NOMO-1 treated with DMSO at 0.1 percent for 48 hours (cell line): ENCODE measurements around the gene WDR77.

Experiments used
- DNase-seq: peaks from one replicate; lab custom pipeline; 2025; ENCODE audit not compliant: unreplicated experiment; lab: John Stamatoyannopoulos, UW

The WDR77 gene

DNA sequence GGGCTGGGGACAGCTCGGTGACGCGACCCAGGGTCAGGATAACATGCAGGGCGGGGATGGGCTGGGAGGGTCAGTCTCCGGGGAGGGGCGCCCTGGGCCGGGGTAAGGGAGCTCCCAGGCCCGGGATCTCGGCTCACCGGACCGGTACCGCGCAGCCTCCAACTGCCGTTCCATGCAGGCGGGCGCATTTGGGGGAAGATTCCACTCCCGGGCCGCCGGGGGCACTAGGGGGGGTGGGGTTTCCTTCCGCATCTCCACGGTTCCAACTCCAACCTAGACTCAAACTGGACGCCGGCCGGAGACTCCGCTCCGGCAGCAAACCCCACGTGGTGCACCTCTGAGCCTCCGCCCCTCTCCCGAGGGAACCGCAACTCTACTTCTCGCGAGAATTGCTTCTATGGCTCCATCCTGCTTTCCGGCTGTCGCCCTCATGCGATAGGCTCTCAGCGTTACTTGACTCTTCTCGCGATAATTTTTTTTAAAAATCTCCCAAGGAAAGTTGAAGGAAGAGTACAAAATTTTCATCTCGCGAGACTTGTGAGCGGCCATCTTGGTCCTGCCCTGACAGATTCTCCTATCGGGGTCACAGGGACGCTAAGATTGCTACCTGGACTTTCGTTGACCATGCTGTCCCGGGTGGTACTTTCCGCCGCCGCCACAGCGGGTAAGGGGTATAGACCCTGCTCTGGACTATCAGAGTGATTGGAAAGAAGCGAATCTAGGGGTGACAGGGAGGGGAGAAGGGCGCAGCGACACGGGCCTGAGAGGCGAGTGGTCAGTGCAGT is at the start of gene WDR77, which contains the start of gene ATP5PB:
Gene WDR77, minus strand, starts transcription at position 339 of the 785 bp plus-strand sequence. Its CDS starts 87 bp downstream, at position 252.
Gene ATP5PB, plus strand, starts transcription at position 547 of the 785 bp plus-strand sequence. Its CDS starts 78 bp downstream, at position 625.
- peak; percentile 99 for DNase-seq

DNA sequence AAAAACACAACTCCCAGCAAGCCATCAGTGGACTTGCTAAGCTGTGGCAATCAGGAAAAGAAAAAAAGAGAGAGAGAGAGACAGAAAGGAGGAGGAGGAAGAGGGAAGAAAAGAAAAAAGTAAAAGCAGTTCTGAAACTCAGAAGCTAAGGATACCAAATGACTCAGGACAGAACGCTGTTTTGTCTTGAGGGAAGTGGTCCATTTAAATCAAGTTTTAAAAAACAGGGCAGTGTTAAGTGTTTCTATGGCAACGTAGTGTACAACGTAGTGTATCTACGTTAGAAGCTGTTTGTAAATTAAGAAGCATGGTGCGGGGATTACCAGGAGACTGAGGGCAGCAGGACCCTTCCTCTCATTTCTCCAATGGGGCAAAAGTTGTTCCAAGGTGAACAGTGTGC is 48.5 kb upstream of the WDR77 start:
- DNase-seq: peak; percentile 72

DNA sequence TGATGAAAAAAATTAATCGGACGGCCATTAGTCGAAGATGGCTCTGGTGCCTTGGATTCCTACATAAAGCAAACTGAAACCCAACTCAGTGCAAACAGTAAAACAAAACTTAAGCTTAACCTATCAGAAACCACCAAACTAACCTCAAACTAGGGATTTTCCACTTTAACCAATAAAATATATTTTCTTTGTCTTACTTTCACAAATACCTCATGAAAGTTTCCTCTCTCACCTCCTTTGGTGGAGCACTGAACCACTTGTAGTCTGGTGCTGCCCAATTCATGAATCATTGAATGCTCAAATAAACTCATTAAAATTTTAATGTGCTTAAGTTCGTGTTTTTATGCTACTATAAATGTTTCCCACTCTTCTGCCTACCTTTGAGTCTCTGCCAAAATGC is 47.3 kb upstream of the WDR77 start:
- no peak for DNase-seq

DNA sequence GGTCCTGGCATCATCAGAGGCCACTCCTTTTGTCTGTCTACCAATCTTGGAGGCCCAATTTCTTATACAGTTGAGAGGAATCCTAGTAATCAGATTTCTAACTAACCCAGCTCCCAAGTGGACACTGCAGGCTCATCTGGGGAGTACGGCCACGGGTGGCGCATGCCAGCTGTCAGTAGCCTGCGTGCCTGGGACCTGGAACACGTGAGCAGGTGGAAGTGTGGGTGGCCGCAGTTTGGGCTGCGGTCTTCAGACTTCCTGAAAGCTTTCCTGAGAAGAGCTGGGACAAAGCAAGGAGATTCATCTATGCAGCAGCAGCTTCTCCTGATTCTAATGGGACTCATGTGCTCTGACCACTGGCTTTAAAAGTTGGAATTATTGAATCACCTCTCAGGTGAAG is 42.0 kb upstream of the WDR77 start:
- no peak for DNase-seq

DNA sequence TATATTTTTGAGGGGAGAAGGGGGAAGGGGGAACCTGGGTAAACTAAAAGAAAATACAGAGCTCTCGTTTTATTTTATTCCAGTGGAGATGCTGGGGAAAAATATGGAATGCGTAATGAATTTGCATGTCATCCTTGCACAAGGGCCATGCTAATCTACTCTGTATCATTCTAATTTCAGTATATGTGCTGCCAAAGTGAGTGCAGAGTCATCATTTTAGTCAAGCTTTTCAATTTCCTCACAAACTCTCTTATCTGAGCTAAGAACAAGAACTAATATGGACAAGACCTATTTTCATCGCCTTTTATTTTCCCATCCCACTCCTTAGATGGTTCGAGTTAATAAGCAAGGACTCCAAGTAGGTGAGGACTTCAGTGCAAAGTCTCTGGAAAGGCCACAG is 41.2 kb upstream of the WDR77 start:
- DNase-seq: no peak

DNA sequence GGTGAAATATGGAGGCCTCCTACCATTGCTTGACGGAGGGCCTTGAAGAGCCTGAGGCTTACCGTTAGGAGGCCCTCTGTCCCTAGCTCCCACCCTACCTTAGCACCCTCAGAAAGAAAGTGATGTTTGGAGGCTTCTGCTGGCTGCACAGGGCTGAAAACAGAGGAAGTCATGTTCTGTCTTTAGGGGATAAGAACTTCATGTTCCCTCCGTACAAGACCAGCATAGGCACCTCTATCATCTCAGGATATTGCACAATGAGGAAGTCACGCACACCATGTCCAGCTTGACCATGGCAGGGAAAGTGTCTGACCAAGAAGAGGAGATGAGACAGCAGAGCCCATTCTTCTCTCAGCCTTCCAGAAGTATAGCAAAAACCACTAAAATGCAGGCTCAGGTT is 40.5 kb upstream of the WDR77 start:
- peak; percentile 41 for DNase-seq

DNA sequence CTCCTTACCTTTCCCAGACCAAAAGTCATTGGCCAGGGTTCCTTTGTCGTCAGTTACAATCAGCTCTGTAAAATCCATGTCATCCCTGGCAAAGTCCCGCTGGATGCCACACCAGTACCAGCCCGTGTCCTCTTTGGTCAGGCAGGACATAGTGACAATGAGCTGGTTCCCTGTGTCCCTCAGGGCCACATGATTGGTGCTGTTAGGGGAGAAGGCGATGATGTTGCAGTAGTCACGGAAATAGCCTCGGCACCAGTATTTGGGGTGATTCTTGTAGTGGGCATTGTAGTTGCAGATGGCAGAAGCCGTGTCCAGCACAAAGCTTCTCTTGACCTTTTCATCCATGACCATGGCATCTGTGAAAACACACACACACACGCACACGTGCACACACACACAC is 39.6 kb upstream of the WDR77 start:
- no peak for DNase-seq

DNA sequence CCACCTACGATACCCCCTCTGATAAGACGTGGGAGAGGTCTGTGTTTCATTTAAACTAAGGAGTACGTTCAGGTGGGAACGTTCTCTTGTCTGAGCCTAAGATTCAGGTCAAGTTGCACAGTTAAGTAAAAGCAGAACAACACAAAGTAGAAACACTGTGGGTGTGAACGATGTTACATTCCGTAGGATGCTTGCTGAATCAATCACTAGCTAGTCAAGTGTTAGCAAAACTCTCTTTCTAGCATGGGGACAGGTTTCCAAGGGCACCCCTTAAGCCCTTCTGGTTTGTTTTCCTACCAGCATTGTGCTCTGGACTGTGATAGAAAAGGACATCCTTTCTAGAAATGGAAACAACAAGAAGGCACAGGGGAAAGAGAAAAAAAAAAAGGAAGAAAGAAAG is 38.1 kb upstream of the WDR77 start:
- no peak for DNase-seq

DNA sequence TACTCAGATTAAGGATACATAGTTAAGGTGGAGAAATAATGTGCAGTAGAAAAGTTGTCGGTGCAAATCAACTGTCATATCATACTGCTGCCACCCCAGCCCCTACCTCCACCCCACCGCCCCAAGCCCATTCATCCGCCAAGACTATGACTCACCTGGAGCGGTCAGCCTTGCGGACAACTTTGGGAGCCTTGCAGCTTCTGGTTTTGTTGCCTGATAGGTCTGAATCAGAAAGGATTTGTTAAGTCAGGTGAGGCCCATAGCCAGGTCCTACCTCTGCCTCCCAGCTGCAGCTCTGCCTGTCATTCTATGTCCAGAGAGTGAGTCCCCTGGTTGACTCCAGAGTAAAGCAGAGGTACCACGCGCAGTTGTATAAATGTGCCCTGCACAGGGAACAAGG is 37.4 kb upstream of the WDR77 start:
- no peak for DNase-seq

DNA sequence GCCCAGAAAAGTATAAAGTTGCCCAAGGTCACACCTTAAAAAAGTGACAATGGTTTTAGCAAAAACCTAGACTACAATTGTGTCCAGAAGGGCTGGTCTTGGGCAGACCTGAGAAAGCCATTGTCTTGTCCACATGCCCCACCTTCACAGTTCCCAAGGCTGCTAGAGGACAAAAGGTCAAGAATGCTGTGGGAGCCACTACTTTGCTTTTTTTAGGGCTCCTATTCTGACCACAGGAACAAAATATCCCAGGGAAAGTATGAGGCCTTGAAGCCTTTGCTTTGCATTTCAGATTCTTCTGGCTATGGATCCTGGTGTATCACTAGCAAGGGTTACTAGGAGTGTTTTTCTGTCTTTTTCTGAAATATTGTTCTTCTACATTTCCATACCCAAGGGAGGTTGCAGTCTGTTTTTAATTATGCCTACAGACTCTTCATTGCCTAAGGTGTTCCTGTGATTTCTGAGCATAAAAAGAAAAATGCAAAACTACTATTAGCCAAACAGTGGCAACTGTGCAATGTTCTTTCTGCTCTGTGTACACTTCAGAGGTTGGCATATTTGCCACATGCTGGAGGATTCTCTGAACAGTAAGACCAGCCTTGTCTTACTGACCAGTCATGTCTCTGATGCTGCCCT is 35.5 kb upstream of the WDR77 start:
- DNase-seq: no peak

DNA sequence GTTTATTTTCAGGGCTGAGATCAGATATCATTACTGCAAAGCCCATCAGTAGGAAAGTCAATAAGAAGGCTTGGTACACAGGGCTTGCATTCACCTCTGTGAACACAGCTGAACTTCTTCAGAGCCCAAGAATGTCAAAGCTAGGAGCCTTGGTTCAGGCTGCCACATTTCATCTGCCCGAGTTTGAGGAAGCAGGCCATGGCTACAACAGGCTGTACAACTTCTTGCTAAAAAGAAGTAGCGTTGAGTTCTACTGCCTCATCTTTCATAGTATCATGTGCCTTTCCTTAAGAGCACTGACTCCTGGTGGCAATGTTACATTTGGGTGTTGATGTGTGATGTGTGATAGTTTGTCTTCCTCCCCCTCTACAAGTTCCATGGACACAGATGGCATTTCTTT is 34.8 kb upstream of the WDR77 start:
- DNase-seq: no peak

DNA sequence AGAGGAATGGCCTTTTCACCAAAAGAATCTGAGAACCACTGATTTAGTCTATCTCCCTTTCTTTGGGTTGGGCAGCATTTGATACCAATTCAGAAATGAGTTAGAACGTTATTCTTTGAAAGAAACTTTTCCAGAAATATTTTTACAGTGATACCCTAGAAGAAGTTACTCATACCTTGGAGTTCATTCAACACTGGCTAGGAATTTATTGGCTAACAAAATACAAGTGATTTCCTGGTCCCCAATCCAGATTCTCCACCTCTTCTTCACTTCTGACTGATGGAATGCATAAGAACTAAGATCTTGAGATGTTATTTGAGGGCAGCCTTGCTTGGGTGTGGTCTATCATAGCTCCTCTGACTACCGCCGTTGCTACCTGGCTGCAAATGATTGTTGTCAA is 34.1 kb upstream of the WDR77 start:
- DNase-seq: no peak

DNA sequence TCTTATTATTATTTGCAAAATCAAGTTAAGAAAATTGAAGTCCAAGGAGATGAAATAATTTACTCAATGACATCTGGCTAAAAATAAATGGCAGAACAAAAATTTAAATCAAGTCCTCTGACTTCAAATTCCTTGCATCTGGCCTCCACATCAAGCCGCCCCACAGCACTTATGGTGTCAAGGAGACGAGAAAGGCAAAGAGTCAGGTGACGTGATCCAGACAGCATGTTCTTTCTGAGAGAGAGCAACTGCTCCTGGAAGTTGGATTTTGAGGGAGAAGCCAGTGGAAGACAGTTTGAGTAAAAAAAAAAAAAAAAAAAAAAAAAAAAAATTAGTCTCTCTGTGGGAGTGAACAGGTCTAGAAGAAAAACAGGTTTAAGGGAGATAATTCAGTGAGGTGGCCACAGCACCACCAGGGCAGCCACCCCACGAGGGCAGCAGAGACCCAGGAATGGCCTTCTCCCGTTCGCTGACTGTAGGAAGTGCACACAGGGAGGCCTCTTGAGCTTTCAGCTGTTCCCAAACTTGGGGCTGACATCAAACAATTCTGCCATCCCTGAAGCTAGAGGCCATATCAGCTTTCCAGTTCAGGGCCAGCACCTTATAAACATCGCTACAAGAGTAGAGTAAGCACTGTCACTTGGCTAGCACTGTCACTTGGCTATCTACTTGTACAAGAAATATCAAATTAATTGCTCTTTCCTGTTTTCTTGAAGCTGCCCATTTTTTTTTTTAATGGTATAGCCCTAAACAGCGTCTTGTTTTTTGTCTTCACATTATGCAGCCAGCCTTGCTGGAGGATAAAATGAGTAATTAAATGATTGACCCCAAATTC is 32.5 kb upstream of the WDR77 start:
- DNase-seq: peak; percentile 82

DNA sequence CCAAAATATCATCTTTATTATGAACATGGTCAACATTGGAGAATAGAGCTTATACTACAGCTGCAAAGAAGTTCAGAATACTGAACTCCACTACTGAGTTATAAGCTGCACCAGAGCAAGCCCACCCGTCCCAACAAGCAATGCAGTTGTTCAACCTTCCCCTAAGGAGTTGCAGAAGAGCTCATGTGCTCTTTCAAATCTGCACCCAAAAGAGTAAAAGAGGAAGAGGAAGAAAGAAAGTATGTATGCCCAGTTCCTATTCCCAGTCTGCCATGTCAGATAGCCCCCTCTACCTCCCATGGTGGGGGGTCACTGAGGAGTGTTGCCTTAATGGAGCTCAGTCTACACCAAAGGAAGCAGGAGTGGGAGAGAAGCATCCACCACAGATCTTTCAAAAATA is 31.6 kb upstream of the WDR77 start:
- peak; percentile 40 for DNase-seq

DNA sequence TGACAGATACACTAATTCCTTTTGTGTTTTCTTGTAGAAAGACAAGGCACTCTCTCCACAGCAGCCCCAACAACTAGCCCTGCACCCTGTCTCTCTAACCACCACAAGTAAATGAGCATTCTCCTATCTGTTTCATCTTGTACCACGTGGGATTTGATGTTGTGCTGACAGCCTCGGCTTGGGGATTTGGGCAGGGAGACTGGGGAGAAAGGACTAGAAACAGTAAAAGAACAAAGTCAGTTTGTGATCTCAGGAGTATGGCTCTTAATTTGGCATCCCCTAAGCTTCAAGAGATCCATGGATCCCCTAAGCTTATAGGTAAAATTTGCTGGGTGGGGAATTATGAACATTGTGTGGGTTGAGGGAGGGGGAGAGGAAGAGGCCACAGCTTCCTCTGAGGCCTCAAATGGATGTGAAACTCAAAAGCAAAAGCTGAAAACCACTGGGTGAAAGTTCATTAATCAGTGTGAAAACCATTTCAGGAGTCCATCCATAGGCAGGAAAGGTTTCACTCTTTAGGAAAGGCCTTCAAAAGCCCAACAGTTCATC is 27.8 kb upstream of the WDR77 start:
- DNase-seq: peak; percentile 74

DNA sequence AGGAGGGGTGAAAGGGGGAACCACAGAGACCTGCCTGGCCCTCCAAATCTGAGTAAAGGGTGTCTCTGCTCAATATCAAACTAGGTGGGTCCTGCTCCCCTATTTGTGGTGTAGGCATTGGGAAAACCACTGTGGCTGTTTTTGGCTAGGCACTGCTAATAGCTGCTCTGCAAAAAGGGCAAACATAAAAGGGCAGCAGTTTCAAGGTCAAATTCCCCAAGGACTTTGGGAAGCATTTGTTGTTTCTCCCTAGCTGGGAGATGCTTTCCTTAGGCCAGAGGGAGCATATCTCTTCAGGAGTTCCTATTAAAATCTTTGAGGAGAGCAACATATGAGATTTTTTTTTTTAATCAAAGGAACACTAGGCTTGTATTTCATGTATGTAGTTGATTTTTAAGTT is 27.2 kb upstream of the WDR77 start:
- no peak for DNase-seq

DNA sequence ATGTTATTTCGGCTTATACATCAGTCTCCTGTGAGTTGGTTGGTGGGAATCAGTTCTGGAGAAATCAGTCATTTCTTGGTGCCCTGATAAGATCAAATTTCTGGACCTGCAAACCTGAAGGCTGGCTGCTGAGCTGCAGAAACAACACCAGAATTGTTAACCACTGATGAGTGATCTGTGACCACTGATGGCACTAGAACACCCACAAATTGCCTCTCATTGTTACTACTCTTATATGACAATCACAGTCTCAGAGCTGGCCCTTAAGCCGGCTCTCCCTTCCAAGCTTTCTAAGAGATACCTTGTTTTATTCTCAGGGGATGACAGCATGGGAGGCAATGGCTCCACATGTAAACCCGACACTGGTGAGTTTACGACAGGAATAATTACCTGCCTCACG is 26.6 kb upstream of the WDR77 start:
- DNase-seq: peak; percentile 21

DNA sequence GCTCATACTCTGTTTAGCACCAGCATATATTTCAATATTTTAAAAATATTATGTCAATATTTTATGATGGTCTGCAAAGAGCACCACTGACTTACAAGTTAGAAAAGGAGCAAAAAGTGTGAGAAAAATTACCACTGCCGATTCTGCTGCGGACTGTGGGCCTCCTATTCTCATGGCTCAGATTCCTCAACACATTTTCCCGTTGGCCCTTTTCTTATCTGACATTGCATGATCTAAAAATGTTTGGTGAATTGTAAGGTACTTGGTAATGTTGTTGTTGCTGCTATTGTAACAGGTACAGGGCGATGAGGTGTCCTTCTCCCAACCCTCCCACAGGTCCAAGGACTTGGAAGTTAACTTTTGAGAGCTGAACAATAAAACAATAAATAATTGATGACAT is 25.5 kb upstream of the WDR77 start:
- DNase-seq: no peak

DNA sequence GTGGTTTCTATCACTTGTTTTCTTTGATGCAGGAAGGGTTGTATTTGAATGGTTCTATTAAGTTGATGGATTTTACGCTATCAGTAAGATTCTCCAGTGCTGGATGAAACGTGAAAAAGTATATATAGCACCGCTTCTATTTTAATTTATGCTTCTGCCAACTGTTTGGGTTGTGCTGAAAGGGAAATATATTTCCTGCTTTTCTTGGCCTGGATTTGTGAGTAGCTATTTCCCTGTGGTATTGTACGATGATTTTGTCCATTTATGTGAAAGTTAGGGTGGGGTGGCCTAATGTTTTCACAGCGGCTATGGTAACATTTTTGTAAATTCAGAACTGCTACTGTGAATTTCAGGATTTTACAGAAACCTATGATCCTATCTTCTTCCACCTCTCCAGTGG is 25.1 kb upstream of the WDR77 start:
- DNase-seq: no peak

DNA sequence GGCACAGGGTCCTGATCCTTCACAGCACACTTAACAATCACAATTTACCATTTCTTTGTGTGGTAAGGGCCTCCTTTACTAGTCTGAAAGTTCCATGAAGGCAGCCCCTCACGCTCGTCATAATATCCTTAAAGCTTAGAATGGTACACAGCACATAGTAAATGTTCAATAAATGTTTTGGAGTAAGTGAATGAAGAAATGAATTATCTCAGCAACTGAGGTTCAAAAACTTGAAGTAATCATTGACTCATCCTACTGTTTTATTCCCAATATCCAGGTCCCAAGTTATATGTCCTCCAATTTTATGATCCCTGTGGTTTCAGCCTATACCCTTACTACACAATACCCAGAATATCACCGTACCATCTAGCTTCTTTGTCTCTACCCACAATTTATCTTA is 22.5 kb upstream of the WDR77 start:
- DNase-seq: no peak

DNA sequence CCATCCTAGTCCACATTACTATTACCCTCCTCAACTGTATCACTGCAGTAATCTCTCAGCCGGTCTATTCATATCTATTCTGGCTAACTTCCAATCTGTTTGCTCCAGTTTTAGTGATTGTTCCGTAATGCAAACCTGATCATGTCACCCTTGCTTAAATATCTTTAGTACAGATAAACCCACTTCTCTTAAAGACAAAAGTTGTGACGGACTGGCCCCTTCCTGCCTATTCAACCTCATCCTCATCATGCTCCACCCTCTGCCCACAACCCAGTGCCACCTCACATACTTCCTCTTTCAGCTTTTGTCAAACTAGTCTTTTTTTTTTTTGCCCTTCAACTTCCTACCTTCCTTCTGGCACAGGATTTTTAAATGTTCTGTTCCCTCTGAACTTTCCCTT is 22.0 kb upstream of the WDR77 start:
- peak; percentile 99 for DNase-seq
